Endothelial cell of umbilical vein (primary cell): ENCODE results near the gene ETV7. TPM values are rescaled to one million over a fixed set of nuclear protein-coding genes. Genes with fewer than 3 reads are reported as not detected.

Experiments used
- BruUV-seq: library from RNA; stranded (reverse); fragments of 400-500 nt; replicated peaks from 2 replicates; lab custom pipeline; 2021; lab: Mats Ljungman, UMichigan
- CTCF ChIA-PET: fragments of 300-600, 350-600 bp; sonication (Branson Sonifier 250); formaldehyde crosslinking; loops from one replicate; lab custom pipeline; 2021; ENCODE audit warnings: antibody characterized with exemption, inconsistent platforms; lab: Charles Lee
- POLR2A ChIA-PET: fragments of 300-600, 350-600 bp; sonication (Branson Sonifier 250); formaldehyde crosslinking; loops from one replicate; lab custom pipeline; 2021; ENCODE audit warnings: antibody characterized with exemption, inconsistent platforms; lab: Charles Lee
- DNase-seq: peaks from one replicate; pipeline ENCODE4 v3.0.0-alpha.2; 2011; ENCODE audit warnings: low read depth, low spot score
- FAIRE-seq: peaks from 2 replicates; lab custom pipeline; 2011; peaks lifted over from hg19 to GRCh38; lab: Jason Lieb, UNC
- H2AFZ ChIP-seq: 2 replicates; pipeline ENCODE4 v1.6.0; 2012; ENCODE audit warnings: low read depth, low read length, control low read depth, inconsistent platforms
- H3K27ac ChIP-seq: 2 replicates; pipeline ENCODE4 v1.5.1; 2011; ENCODE audit warnings: low read depth, mild to moderate bottlenecking, control low read depth, low read length, moderate library complexity; ENCODE audit not compliant: insufficient read depth
- H3K27me3 ChIP-seq, 2 experiments: 2 replicates each; pipeline versions ENCODE4 v1.6.0 to v1.6.1; 2011; ENCODE audit warnings: low read length in 2 of 2, mixed read lengths in 1 of 2; ENCODE audit not compliant: control insufficient read depth in 2 of 2, insufficient read depth in 2 of 2
- H3K36me3 ChIP-seq, 2 experiments: 2 replicates in 1 of 2; 3 replicates in 1 of 2; pipeline ENCODE4 v1.5.1; 2011; ENCODE audit warnings: low read length in 2 of 2, mild to moderate bottlenecking in 1 of 2, moderate library complexity in 1 of 2; ENCODE audit not compliant: control insufficient read depth in 2 of 2, insufficient read depth in 2 of 2; ENCODE audit errors: extremely low read depth in 1 of 2
- H3K4me1 ChIP-seq: 3 replicates; pipeline ENCODE4 v1.5.1; 2011; ENCODE audit warnings: mild to moderate bottlenecking, low read length; ENCODE audit not compliant: control insufficient read depth, insufficient read depth; ENCODE audit errors: extremely low read depth
- H3K4me2 ChIP-seq: 2 replicates; pipeline ENCODE4 v1.6.1; 2011; ENCODE audit warnings: low read length, control low read depth, mixed read lengths; ENCODE audit not compliant: insufficient read depth
- H3K4me3 ChIP-seq, 3 experiments: fragments of 200-600 bp in 1 of 3; sonication (generic), shearing (Covaris generic) in 1 of 3; replicated peaks in 1 of 3; 2 replicates each; pipeline ENCODE4 v1.5.1; 2011 to 2016; ENCODE audit warnings: control low read depth in 3 of 3, low read length in 3 of 3, mild to moderate bottlenecking in 2 of 3, inconsistent platforms in 1 of 3, low read depth in 1 of 3, moderate library complexity in 1 of 3; ENCODE audit not compliant: insufficient read depth in 1 of 3
- H3K79me2 ChIP-seq: 2 replicates; pipeline ENCODE4 v1.6.0; 2012; ENCODE audit warnings: low read length, inconsistent platforms; ENCODE audit not compliant: control insufficient read depth, insufficient read depth
- H3K9ac ChIP-seq: replicated peaks from 2 replicates; pipeline ENCODE3; 2011; ENCODE audit warnings: low read length, control low read depth; ENCODE audit not compliant: insufficient read depth; ENCODE audit errors: extremely low read depth
- H3K9me1 ChIP-seq: replicated peaks from 3 replicates; pipeline ENCODE4 v1.6.0; 2011; ENCODE audit warnings: mild to moderate bottlenecking, low read length; ENCODE audit not compliant: control insufficient read depth, insufficient read depth; ENCODE audit errors: extremely low read depth
- H3K9me3 ChIP-seq: replicated peaks from 2 replicates; pipeline ENCODE4 v1.5.1; 2012; ENCODE audit warnings: low read length, inconsistent platforms; ENCODE audit not compliant: control insufficient read depth, insufficient read depth
- H4K20me1 ChIP-seq: replicated peaks from 2 replicates; pipeline ENCODE3; 2011; ENCODE audit warnings: mild to moderate bottlenecking, low read length; ENCODE audit not compliant: control insufficient read depth, insufficient read depth; ENCODE audit errors: extremely low read depth
- CTCF ChIP-seq, 2 donors: IDR thresholded peaks; 1 replicate in 1 of 2; 2 replicates in 1 of 2; pipeline ENCODE4 v1.5.1; 2011; ENCODE audit warnings: low read length in 2 of 2, mild to moderate bottlenecking in 2 of 2, moderate library complexity in 2 of 2, control low read depth in 1 of 2, inconsistent platforms in 1 of 2, low read depth in 1 of 2; ENCODE audit not compliant: insufficient read depth in 1 of 2; ENCODE audit errors: extremely low read depth in 1 of 2
- EZH2 ChIP-seq: IDR thresholded peaks from 2 replicates; pipeline ENCODE4 v1.6.1; 2012; ENCODE audit warnings: borderline replicate concordance, low read depth, mild to moderate bottlenecking, moderate library complexity, low read length, inconsistent platforms; ENCODE audit not compliant: severe bottlenecking
- FOS ChIP-seq: IDR thresholded peaks from 2 replicates; pipeline ENCODE4 v1.6.1; 2011; ENCODE audit warnings: mild to moderate bottlenecking, low read length, moderate library complexity, borderline replicate concordance; ENCODE audit not compliant: insufficient read depth
- GATA2 ChIP-seq: IDR thresholded peaks from 2 replicates; pipeline ENCODE4 v1.7.0; 2011; ENCODE audit warnings: low read depth, mild to moderate bottlenecking, moderate library complexity, mixed read lengths, low read length; ENCODE audit not compliant: insufficient read length, insufficient read depth
- JUN ChIP-seq: IDR thresholded peaks from 2 replicates; pipeline ENCODE4 v1.6.1; 2011; ENCODE audit warnings: borderline replicate concordance, low read depth; ENCODE audit not compliant: insufficient read length, insufficient read depth
- MAX ChIP-seq: IDR thresholded peaks from 2 replicates; pipeline ENCODE4 v1.6.1; 2011; ENCODE audit not compliant: insufficient read depth, insufficient read length
- MYC ChIP-seq: IDR thresholded peaks from one replicate; pipeline ENCODE4 v1.6.1; 2011; ENCODE audit warnings: mild to moderate bottlenecking, low read depth, low read length
- POLR2A ChIP-seq: IDR thresholded peaks from 2 replicates; pipeline ENCODE4 v1.6.1; 2012; ENCODE audit warnings: low read depth, mild to moderate bottlenecking, control low read depth, low read length
- POLR2AphosphoS5 ChIP-seq: IDR thresholded peaks from 2 replicates; pipeline ENCODE4 v1.6.1; 2012; ENCODE audit warnings: low read depth, mild to moderate bottlenecking, control low read depth, low read length, moderate library complexity; ENCODE audit not compliant: insufficient read depth
- dilution Hi-C: fragments of 300-500 bp; cut with MboI; formaldehyde crosslinking; loops from one replicate; pipeline ENCODE4 v1.15.0; 2019; ENCODE audit warnings: low sequenced_read_pairs; ENCODE audit not compliant: extremely low pct_ligation_motif_present
- intact Hi-C: fragments of 100-400 bp; cut with micrococcal nuclease; formaldehyde crosslinking; loops from one replicate; pipeline ENCODE4 v1.10.0; 2022
- polyA plus RNA-seq, 4 experiments: library from polyadenylated mRNA; depleted of rRNA in 3 of 4; stranded (reverse) in 3 of 4; unstranded in 1 of 4; fragments of >200 nt; gene quantifications; 2 replicates each; pipeline versions ENCODE4 v1.2.1 to v1.2.3, GENCODE V29; 2011 to 2012; ENCODE audit warnings: missing spikeins in 1 of 4
- total RNA-seq: library from RNA; stranded (reverse); gene quantifications from 2 replicates; pipeline ENCODE4 v1.2.3, GENCODE V29; 2021

ETV7 gene
- total and polyA plus RNA-seq, 2 donors (not counting 3 experiments of a cell fraction or from before 2014, with no cell fraction given) = 0.23 to 0.58 TPM

GRCh38 chr6:36374972-36375371, 12.5 kb downstream of the ETV7 start:
- FAIRE-seq = no peak
- Histone ChIP-seq H3K27ac (no peak overlapping the region), H3K79me2 (no peaks in the 10 kb centered on the region), H3K9me1 (no peaks in the 10 kb centered on the region), H3K4me1 (no peaks in the 10 kb centered on the region), H3K36me3 (no peaks in the 10 kb centered on the region), H3K27me3 (peaks cover 4 to 14% of the 10 kb centered on the region in 2 experiments), H2AFZ (no peak overlapping the region), H3K4me3 (no peak overlapping the region), H3K9ac (no peak overlapping the region), H3K4me2 (no peak overlapping the region), H4K20me1 (no peaks in the 10 kb centered on the region), H3K9me3 (no peaks in the 10 kb centered on the region)
- intact Hi-C loops (no loop called here), dilution Hi-C loops (no loop called here)
- no TSS peak for BruUV-seq
- CTCF ChIA-PET = interaction anchor here (1.2 to 2.1 kb wide), 3 partner anchors 10 to 14 kb away, joined by 3 to 8 read pairs (median 4); no protein-coding TSS in a partner anchor
- TF ChIP-seq POLR2AphosphoS5 = no peak
- TF ChIP-seq GATA2 = no peak
- no peak for TF ChIP-seq MYC
- no peak for TF ChIP-seq EZH2
- no peak for TF ChIP-seq FOS
- no peak for TF ChIP-seq CTCF (IDR thresholded peaks at IDR 0.05; ENCODE audit: extremely low read depth in 1 of 2, insufficient read depth in 1 of 2, low read depth in 1 of 2, low read length in 2 of 2)
- TF ChIP-seq MAX = no peak
- no peak for TF ChIP-seq JUN
- TF ChIP-seq POLR2A = no peak
- no peak for DNase-seq
- POLR2A ChIA-PET = no interaction called here
